ENCODE measurements around the gene SLC35A4.

SLC35A4 gene, protein sequence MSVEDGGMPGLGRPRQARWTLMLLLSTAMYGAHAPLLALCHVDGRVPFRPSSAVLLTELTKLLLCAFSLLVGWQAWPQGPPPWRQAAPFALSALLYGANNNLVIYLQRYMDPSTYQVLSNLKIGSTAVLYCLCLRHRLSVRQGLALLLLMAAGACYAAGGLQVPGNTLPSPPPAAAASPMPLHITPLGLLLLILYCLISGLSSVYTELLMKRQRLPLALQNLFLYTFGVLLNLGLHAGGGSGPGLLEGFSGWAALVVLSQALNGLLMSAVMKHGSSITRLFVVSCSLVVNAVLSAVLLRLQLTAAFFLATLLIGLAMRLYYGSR

DNA sequence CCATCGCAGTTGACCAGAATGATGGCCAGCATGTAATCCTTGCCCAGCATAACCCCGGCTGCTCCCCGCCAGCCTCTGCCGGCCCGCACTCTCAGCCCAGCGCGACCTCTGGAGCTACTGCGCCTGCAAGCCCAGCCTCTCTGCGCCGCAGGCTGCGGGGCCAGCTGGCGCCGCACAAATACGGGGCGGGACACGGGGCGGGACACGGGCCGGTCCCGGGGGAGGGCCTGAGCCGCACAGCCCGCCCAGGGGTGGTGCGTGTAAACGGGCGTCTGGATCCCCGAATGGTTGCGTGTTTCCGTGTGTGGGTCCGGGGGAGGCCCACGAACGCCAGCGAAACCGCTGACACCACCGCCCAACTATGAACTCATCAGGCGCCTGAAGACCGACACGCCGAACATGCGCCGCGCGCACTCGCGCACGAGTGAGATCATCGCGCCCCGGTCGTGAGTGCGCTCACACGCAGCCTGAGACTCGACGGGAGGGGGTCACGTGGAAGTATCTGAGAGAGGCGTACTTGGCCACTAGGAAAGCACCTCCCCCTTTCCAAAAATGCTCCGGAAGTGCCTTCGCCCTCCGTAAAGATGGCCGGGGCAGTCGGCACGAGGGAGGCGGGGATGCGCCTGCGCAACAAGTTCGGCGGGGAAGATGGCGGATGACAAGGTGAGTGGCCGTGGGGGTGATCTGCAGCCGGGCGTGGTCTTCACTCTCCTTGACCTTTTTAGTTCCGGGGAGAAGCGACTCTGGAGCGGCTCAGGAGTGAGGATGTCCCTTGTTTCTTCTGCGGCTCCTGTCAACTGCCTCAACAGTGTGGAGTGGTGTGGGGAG lies at the start of gene SLC35A4, which contains the start of gene APBB3:
Gene SLC35A4, plus strand, starts transcription at position 633 of the 828 bp plus-strand sequence. CDS start 2,342 bp downstream, outside the sequence.
Gene APBB3, minus strand, starts transcription at position 403 of the 828 bp plus-strand sequence. Its CDS starts 353 bp downstream, at position 50.
- peak; percentile 90 for DNase-seq (ENCODE audit: low read depth in 2 of 2)

GRCh38 chr5:140524003-140524402 lies 40.6 kb upstream of the SLC35A4 start:
- no peak for DNase-seq (ENCODE audit: low read depth in 2 of 2)

DNA sequence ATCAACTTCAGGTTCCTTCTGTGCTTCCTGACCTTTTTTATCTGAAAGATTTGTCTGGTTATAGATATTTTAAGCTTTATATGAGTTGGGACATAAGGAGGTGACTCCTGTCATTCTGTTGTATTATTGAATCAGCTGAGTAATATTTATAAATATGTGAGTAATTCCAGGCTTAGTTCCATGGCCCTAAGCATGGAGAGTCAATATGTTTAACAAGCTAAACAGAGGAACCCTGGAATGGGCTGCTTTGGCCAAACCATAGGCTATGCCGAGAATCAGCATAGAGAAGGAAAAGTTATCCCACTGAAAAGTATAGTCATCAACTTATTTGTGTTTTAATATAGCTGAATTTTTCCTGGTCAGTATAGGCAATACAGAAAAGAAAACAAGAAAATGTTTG lies 24.4 kb upstream of the SLC35A4 start:
- no peak for DNase-seq (ENCODE audit: low read depth in 2 of 2)

- no peak for DNase-seq (ENCODE audit: low read depth in 2 of 2)
These were observed 21.7 kb upstream of the SLC35A4 start for GRCh38 chr5:140542972-140543371.

DNA sequence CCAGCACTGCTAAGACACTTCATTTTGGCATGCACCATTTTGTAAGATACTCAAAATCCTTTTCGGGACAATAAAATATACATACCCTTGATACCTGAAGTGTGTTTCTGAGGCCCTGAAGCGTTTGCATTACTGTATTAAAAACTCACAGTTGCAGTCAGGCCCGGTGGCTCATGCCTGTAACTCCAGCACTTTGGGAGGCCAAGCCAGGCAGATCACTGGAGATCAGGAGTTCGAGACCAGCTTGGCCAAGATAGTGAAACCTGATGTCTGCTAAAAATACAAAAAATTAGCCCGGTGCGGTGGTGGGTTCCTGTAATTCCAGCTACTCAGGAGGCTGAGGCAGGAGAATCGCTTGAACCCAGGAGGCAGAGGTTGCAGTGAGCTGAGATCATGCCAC lies 19.6 kb upstream of the SLC35A4 start:
- DNase-seq (ENCODE audit: low read depth in 2 of 2), result no peak

GRCh38 chr5:140545606-140546005 lies 19.0 kb upstream of the SLC35A4 start:
- DNase-seq (ENCODE audit: low read depth in 2 of 2), result no peak

DNA sequence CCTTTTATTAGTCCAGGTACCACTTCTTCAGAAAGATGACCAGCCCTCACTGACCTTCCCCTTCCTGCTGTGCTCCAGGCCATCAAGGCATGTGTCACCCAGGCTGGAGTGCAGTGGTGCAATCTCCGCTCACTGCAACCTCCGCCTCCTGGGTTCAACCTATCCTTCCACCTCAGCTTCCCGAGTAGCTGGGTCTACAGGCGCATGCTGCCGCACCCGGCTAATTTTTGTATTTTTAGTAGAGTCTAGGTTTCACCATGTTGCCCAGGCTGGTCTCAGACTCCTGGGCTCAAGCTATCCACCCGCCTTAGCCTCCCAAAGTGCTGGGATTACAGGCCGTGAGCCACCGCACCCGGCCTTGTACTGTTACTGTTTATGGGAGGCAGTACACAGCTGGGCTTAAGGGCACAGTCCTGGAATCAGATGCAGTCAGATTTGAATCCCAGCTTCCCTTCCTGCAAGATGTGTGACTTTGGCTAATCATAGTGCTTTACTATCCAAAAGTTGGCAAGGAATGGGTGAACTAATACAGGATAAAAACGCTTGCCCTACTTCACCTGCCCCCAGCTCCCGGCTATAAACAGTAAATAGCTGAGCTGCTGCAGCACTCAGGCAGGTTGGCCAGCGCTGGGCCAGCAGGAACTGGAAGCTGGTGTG lies 17.6 kb upstream of the SLC35A4 start:
- no peak for DNase-seq (ENCODE audit: low read depth in 2 of 2)

- peak; percentile 65 to 68 for DNase-seq (ENCODE audit: low read depth in 2 of 2)
These were observed 16.9 kb upstream of the SLC35A4 start, which contains the start of gene EIF4EBP3 for GRCh38 chr5:140547508-140548299. Gene EIF4EBP3 (plus strand): TSS chr5:140547662. CDS start chr5:140547738, 76 bp downstream.

- DNase-seq (ENCODE audit: low read depth in 2 of 2), result no peak
These were observed 16.3 kb upstream of the SLC35A4 start for GRCh38 chr5:140548300-140548688.

GRCh38 chr5:140548791-140549190 lies 15.8 kb upstream of the SLC35A4 start:
- no peak for DNase-seq (ENCODE audit: low read depth in 2 of 2)

GRCh38 chr5:140549237-140550144 lies 15.1 kb upstream of the SLC35A4 start:
- DNase-seq (ENCODE audit: low read depth in 2 of 2), result no peak

DNA sequence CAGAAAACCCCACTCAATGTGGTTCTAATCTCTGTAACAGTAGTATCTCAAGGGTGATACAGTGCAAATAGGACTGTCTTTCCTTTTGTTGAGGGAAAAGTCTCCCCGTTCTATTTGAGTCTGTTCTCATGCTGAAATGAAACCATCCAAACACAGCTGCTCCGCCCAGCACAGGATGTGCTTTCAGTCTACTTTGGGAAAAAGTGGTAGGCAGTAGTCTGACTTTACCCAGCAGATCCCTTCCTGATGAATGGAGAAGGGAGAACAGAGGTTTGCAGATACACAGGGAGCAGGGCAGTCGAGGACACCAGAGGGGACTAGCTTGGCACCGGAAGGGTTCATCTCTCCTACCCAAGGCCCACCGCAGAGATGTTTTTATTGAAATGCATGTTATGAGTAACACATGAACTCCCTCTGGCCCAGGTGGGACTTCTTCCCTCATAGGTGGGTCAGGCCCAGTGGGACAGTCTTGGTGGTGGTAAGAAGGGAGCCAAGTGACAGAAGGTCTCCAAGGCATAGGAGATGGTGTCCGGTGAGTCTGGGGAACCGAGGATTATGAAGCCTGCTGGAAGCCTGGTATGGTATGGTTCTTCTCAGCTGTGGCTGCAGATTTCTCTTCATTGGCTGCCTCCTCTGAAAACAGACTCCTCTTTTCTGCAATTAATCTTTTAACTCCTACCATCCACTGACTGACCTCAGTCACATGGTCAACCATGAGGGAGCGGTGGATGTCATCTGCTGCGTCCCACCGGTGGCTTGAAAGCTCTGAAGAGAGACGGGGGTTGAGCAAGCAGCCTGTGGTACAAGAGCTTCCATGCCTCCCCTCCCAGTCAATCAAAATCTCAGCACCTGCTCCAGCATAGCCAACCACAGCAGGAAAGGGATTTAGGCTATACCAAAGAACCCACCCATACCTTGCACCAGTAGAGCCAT lies 14.2 kb upstream of the SLC35A4 start:
- DNase-seq (ENCODE audit: low read depth in 2 of 2), result no peak

GRCh38 chr5:140551872-140552271 lies 12.8 kb upstream of the SLC35A4 start:
- no peak for DNase-seq (ENCODE audit: low read depth in 2 of 2)

DNA sequence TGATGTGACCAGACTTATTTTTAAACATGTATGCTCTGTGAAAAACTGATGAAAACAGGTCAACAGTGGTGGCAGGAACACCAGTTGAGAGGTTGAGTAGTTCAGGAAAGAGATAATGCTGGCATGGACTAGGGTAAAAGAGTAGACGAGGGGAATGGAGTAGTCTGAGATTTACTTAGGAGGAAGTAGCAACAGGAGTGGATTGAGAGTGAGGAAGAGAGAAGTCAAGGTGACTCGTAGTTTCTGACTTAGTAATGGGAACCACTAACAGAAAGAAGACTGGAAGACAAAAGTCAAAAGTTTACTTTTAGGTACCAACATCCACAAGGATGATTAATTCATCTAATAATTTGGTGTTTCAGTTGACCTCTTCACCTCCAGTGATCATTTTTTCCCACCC lies 11.0 kb upstream of the SLC35A4 start:
- no peak for DNase-seq (ENCODE audit: low read depth in 2 of 2)

GRCh38 chr5:140554454-140554853 lies 10.2 kb upstream of the SLC35A4 start:
- no peak for DNase-seq (ENCODE audit: low read depth in 2 of 2)

- DNase-seq (ENCODE audit: low read depth in 2 of 2), result no peak
These were observed 8.8 kb upstream of the SLC35A4 start for GRCh38 chr5:140555747-140556312.

GRCh38 chr5:140556438-140556837 lies 8.2 kb upstream of the SLC35A4 start:
- DNase-seq (ENCODE audit: low read depth in 2 of 2), result no peak

DNA sequence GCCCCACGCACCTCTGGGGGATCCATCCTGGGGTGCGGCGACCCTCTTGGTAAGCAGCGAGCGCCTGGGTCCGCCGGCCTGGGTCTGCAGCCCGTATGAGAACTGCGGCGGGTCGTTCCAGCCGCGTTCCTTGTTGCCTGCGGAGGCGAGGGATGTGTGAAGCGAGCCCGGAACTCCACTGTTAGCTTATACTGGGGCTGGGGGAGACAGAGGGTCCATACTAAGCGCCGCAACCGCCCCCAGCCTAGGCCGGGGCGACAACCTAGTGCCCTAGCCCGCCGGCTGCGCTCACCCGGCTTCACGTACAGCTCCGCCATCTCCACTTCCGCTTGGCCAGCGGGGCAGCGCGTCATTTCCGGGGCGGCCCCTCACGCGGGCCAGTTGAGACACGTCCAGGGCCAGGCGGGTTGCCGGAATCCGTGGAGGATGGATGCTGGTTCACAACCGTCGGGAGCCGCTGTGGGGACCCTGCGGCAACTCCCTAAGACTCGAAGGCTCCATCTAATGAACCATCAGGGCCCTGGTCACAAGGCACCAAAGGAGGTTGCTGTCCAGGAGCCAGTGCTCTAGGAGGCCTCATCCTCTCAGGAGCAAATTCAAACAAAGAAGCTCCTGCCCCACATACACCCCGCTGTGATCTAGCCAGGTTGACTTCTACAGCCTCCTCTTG lies 7.4 kb upstream of the SLC35A4 start, which contains the start of gene SRA1:
Gene SRA1, minus strand, starts transcription at position 338 of the 670 bp plus-strand sequence. Its CDS starts 21 bp downstream, at position 317.
- DNase-seq (ENCODE audit: low read depth in 2 of 2), result peak; percentile 68 to 71
